HG03064 (cell line): ENCODE data around the gene PRKAG3.
"Not testable (repeated sequence)": the region's sequence is repeated elsewhere in the genome, so short reads cannot be mapped to it uniquely, and the experiment has no call there.

Source experiments
- ATAC-seq: cut with Tn5 transposase; IDR thresholded peaks from one replicate; pipeline ENCODE4 v1.9.1; 2021; ENCODE audit warnings: low read depth; ENCODE audit not compliant: unreplicated experiment

Gene PRKAG3

DNA sequence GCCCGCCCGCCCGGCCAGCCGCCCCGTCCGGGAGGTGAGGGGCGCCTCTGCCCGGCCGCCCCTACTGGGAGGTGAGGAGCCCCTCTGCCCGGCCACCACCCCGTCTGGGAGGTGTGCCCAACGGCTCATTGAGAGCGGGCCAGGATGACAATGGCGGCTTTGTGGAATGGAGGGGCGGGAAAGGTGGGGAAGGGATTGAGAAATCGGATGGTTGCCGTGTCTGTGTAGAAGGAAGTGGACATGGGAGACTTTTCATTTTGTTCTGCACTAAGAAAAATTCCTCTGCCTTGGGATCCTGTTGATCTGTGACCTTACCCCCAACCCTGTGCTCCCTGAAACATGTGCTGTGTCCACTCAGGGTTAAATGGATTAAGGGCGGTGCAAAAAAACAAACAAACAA, 15.4 kb upstream of the PRKAG3 start:
- not testable (repeated sequence) for ATAC-seq

GRCh38 chr2:218844334-218844733, 12.7 kb upstream of the PRKAG3 start:
- not testable (repeated sequence) for ATAC-seq

GRCh38 chr2:218839888-218840287, 8.3 kb upstream of the PRKAG3 start:
- ATAC-seq = no peak

- no peak for ATAC-seq
Observed at GRCh38 chr2:218839430-218839829, 7.8 kb upstream of the PRKAG3 start.

- no peak for ATAC-seq
Observed at GRCh38 chr2:218837495-218837894, 5.9 kb upstream of the PRKAG3 start.

DNA sequence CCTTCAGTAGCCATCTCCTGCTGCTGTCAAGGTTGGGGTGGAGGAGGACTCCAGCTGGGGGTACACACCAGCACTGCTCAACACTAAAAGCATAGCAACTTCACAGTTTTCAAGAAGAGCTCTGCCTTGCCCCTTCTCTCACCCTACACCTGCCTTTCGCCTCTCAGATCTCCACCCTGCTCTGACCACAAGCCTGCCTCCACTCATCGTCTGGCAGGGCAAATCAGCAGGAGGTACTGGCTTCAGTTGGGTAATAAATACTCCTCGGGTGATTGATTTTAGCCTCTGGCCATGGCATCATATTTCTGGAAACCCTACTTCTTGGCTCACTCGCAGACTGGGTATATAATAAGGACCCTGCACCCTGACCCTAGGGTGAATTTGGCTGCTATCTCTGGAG, 3.1 kb upstream of the PRKAG3 start:
- ATAC-seq = no peak

DNA sequence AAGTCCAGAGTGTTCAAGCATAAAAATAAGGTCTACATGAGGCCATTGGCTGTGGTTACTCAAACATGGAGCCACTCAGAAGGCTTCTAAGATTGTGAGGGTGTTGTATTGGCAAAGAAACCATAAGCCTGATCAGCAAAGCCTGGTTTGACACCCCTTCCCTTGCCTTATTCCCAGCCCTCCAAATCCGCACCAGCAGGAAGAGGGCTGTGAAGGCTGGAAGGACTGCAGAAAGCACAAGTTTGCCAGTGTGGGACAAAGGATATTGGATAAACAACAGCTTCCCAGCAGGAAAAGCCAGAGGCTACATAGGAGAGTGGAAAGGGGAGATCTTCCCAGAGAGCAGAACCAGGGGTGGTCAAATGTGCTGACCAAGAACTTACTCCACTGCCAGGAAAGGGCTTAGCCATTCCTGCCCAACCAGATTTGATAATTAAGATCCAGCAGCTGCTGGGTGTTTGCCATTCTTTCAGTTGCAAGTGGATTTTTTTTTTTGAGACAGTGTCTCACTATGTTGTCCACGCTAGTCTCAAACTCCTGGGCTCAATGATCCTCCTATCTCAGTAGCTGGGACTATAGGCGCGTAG, 1.5 kb upstream of the PRKAG3 start:
- no peak for ATAC-seq

DNA sequence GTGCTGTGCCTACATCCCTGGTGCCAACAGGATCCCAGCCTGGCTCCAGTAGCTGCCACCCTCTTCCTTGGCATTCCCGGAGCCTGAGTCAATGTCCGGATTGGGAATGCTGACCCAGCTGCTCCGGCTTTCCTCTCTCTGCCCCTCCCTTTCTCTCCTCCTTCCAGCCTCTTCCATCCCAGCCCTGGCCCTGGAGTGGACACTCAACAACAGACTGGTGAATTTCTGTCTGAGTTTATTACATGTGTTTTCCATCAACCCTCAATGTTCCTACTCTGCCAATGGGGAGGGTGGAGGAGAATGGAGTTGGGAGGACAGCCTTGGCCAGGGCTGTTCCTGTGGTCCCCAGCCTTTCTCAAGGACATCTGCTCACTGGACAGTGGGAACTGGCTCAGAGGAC, 917 bp upstream of the PRKAG3 start:
- ATAC-seq = no peak

- no peak for ATAC-seq
Observed at GRCh38 chr2:218832081-218832480, 478 bp upstream of the PRKAG3 start.

- no peak for ATAC-seq
Observed at GRCh38 chr2:218830526-218831306, 887 bp downstream of the PRKAG3 start.

DNA sequence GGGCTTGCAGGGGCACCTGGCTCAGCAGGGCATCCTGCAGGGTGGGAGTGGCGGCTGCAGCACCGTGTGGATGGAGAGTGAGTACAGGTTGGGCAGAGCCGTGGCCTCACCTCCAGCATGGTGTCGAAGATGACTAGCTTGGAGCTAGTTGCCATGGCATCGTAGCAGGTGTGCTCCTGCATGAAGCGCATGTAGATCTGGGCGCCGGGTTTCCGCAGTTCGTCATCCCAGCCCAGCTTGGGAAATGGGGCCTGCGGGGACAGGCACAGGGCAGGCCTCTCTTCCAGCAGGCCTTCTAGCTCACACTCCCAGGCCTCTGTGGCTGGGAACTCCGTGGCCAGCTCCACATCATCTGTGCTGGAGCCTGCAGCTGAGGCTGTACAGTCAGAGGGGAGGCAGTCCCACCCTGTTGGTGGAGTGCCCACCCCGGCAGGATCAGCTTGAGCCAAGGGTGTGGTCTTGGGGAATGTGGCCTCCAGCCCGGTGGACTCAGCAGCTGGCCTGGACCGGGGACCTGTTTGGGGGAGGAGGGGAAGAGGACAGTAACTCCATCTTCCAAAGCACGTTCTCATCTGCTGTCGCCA, 1.6 kb downstream of the PRKAG3 start:
- ATAC-seq = no peak

GRCh38 chr2:218828477-218828778, 3.2 kb downstream of the PRKAG3 start:
- no peak for ATAC-seq

GRCh38 chr2:218827701-218828476, 3.7 kb downstream of the PRKAG3 start:
- ATAC-seq = no peak

DNA sequence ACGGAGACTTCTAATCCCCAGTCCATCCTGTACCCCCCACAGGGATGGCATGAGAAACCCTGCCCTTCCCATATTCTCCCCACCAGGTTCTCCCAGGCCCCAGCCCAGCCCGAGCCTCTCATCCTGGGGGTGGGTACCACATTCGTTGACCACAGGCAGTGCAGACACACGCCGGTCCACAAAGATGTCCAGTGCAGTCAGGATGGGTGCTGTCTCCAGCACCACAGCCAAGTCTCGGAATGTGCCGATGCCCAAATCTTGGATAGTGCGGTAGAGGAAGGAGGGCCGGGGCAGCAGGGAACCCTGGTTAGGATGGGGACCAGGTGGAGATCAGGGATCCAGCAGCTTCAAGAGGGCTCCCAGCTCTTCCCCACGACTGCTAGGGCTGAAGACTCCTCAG, 4.8 kb downstream of the PRKAG3 start:
- ATAC-seq = no peak

DNA sequence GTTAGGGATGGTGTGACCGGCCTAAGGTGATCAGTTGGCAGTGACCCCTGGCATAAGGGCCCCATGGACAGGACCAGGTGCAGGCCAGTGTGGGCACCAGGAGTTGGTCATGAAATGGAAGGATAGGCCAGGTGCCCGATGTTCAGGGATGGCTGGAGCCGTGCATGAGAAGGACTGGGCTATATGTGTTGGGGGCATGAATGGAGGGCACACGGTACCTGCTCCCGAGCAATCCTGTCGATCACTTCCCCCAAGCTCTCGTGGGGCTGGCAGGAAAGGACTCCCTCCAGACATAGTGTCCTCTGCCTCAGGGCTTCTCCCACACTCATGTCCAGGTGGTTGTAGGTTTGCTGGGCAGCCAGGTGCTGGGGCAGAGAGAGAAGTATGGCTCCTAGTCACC, 7.6 kb downstream of the PRKAG3 start:
- ATAC-seq = no peak

DNA sequence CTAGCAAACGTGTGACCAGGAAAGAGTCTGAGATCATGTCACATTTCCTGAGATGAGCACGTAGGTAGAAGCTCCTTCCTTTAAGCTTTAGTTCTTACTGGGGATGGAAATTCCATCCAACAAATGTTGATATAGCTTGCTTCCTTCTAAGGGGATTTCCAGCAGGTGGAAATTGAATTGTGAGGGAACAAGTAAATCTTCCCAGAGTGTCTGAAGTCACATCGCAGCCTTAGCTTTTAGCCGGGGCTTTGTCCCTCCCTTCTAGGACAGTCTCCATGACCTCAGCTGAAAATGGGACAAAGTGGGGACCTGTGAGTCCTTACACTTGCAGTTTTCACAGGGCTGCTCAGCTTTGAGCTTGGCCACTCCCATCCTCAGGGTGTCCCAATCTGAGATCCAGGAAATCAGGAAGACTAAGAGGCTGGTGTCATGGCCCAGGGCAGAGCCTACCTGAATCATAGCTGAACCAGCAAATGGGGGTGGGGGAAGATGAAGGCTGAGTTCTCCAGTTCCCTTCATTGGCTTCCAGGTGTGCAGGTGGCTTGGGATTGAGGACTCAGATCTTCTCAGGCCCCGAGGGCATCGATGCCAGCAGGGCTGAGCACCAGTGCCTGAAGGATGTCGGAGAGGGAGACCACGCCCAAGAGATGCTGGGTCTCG, 8.3 kb downstream of the PRKAG3 start:
- ATAC-seq = no peak

DNA sequence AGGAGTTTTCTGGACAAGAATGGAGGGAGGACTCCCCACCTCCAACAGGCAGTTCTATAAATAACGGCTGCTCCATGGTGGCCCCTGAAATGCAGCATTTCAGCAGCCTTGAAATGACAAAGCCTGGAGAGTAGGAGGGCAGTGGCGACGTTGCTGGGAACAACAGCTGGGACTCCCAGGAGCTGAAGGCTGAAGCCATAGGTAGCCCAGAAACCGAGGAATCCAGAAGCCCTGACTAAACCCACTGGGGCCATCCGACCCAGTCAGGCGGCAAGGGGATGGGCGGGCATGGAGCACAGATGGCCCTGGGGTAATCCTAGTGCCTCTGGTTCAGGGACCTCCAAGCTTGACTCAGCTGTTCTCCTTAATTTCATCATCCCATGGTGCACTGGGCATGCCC, 9.0 kb downstream of the PRKAG3 start:
- ATAC-seq = no peak

GRCh38 chr2:218821605-218822211, 9.9 kb downstream of the PRKAG3 start:
- ATAC-seq = no peak

DNA sequence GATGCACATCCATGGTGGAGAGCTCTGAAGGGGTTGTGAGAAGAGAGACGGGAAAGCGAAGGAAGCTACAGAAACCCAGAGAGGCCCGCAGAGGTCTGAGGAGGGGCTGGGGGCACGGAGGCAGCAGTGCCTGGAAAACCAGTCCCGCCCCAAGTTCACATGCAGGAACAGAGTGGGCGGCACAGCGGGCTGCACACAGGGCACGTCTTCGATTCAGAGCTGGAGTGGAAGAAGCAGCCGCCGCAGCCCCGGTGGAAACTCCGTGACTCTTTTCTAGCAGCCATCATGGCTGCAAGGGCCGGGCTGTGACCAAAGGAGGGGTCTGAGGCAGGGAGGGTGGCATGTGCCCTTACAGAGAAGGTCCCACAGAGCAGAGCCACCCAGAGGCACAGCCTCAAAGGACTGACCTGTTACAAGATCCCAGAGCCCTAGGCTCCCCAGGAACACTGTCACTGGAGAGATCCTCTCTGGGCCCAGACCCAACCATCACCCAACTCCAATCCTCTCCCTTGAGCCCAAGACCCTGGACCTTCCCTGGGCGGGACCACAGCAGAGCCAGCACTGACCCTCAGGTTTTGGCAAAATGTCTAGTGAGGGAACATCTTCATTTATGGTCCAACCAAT, 10.7 kb downstream of the PRKAG3 start:
- no peak for ATAC-seq

DNA sequence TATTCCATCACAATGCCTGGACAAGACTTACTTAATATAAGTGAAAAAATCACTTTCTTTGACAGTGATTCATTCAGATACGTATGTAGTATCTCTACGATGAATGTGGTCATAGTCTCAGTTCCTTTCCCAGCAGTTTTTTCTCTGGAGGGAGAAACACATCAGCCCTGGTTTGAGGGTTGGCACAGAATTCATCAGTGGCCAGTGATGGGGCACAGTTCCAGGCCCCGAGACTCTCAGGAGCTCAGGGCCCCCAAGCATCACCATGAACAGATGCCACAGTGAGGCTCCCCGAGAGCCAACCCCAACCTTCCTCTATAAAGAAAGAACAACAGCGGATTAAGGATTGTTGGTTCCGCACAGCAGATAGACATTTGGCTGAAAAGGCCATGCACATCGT, 12.5 kb downstream of the PRKAG3 start:
- ATAC-seq = no peak
